Fibroblast of the aortic adventitia (primary cell): ENCODE results near the gene MORN3. TPM values are rescaled to one million over a fixed set of nuclear protein-coding genes. Genes with fewer than 3 reads are reported as not detected.
"Not testable (repeated sequence)": the region's sequence is repeated elsewhere in the genome, so short reads cannot be mapped to it uniquely, and the experiment has no call there.

Experiments
- DNase-seq: peaks from one replicate; pipeline ENCODE4 v3.0.0-alpha.2; 2010; ENCODE audit warnings: low read depth
- H3K4me3 ChIP-seq: 2 replicates; pipeline ENCODE4 v1.5.1; 2011; ENCODE audit warnings: low read depth, mild to moderate bottlenecking, control low read depth, low read length, moderate library complexity
- total RNA-seq: library from RNA; depleted of rRNA; stranded (reverse); fragments of >200 nt; gene quantifications from 2 replicates; pipeline ENCODE4 v1.2.3, GENCODE V29; 2012; ENCODE audit warnings: low replicate concordance
- TF ChIP-seq, protein P1 (sequence below): IDR thresholded peaks from 2 replicates; pipeline ENCODE4 v1.5.1; 2011; ENCODE audit warnings: mild to moderate bottlenecking, low read length, control low read depth, inconsistent platforms; ENCODE audit not compliant: insufficient read depth

Gene MORN3, protein sequence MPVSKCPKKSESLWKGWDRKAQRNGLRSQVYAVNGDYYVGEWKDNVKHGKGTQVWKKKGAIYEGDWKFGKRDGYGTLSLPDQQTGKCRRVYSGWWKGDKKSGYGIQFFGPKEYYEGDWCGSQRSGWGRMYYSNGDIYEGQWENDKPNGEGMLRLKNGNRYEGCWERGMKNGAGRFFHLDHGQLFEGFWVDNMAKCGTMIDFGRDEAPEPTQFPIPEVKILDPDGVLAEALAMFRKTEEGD
- 0.63 and 3.8 TPM in 2 replicates for total RNA-seq

DNA sequence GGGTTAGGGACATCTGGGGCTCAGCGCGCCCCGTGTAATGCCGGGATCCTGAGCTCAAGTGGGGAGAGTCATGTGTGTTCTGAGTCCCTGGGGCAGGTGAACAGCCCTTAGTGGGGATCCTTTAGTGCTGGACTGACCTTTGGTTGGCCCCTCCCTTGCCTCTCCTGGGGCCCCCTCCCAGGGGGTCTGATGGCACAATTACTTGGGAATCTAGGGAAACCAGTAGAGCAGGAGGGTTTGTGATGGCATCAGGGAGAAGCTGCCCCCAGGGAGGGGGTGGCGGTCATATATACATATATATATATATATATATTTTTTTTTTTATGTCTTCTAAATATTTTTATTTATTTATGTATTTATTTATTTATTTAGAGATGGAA lies at the start of gene MORN3:
TSS of gene MORN3 (minus strand) at position 134 of the 380 bp plus-strand sequence. CDS start 171 bp downstream, outside the sequence.
- no peak for DNase-seq
- TF ChIP-seq, protein P1, sequence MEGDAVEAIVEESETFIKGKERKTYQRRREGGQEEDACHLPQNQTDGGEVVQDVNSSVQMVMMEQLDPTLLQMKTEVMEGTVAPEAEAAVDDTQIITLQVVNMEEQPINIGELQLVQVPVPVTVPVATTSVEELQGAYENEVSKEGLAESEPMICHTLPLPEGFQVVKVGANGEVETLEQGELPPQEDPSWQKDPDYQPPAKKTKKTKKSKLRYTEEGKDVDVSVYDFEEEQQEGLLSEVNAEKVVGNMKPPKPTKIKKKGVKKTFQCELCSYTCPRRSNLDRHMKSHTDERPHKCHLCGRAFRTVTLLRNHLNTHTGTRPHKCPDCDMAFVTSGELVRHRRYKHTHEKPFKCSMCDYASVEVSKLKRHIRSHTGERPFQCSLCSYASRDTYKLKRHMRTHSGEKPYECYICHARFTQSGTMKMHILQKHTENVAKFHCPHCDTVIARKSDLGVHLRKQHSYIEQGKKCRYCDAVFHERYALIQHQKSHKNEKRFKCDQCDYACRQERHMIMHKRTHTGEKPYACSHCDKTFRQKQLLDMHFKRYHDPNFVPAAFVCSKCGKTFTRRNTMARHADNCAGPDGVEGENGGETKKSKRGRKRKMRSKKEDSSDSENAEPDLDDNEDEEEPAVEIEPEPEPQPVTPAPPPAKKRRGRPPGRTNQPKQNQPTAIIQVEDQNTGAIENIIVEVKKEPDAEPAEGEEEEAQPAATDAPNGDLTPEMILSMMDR = no peak
- no peak within 1 kb of the TSS for H3K4me3 ChIP-seq

DNA sequence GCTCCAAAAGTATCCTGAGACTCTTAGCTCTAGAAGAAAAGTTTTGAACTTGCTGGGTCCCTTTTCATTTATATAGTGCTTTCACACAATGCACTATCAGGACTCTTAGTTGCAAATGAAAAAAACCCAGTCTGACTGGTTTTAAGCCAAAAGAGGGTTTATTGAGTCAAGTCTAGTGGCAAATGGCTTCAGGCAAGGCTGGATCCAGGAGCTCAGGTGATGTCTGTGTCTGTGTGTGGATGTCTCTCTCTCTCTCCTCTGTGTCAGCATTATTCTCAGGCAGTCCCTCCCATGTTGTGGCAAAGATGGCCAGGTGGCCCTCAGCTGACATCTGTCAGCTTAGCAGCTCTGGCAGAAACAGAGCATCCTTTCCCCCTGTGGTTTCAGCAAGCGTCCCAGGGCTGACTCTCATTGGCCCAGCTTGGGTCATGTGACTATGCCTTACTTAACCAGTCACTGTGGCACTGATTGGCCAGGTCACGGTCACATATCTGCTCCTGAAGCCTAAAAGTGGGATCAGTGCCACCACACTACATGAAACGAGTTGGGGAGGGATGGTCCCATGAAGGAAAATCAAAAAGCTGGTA lies 49.3 kb upstream of the MORN3 start:
- H3K4me3 ChIP-seq = no peak overlapping the region
- TF ChIP-seq, protein P1 = no peak
- DNase-seq = no peak

DNA sequence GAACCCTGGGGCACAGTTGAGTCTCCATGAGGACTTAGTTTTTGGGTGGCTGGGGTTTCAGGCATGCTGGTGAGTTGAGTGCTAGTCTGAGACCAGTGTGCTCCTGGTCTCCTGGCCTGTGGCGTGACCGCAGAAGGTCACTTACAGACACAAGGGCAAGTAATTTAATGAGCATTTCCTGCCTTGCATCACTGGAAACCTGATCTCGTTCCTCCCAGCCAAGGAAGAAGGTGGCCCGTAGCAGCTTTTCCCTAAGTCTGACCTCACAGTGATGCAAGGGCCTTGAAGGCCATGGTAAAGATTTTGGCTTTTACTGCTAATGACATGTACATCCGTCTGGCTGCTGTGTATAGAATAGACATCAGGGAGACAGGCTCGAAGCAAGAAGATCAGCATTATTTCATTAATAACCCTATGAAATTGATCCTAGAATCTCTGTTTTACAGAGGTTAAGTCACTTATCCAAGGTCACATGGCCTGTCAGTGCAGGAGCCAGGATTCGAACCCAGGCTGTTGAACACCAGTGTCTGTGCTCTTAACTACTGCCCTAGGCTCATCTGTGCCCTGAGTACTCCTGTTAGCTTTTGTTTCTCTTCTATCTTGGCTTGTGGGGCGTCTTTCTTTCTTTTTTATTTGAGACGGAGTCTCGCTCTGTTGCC lies 47.7 kb upstream of the MORN3 start:
- DNase-seq = peak; percentile 86
- H3K4me3 ChIP-seq = no peak overlapping the region

DNA sequence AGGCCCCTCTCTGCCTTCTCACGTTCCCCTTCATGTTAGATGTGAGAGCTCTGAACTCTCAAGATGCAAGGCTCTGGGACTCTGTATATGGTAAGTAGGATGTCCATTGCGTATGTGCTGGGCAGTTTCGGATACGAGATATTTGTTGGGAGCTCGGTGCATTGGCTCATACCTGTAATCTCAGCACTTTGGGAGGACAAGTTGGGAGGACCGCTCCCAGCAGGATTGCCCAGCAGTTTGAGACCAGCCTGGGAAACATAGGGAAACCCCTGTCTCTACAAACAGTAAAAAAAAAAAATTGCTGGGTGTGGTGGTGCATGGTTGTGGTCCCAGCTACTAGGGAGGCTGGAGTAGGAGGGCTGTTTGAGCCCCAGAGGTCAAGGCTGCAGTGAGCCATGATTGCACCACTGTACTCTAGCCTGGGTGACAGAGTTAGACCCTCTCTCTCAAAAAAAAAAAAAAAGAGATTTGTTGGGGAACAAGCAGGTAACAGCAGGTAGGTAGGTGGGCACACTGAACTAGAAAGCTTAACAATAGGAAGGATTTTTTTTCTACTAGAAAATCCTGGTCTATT lies 46.5 kb upstream of the MORN3 start:
- TF ChIP-seq, protein P1 = no peak
- no peak for DNase-seq
- no peak overlapping the region for H3K4me3 ChIP-seq

More for the DNA sequence above, 47.7 kb upstream of the MORN3 start:
- TF ChIP-seq, protein P1 = no peak

DNA sequence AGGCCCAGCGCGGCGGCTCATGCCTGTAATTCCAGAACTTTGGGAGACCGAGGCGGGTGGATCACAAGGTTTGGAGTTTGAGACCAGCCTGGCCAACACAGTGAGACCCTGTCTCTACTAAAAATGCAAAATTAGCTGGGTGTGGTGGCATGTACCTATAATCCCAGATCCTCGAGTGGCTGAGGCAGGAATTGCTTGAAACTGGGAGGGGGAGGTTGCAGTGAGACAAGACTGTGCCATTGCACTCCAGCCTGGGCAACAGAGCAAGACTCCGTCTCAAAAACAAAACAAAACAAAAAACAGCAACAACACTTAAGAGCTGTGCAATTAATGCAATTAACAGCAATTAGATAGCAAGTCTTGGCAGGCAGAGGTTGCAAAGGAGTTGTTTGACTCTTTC lies 45.6 kb upstream of the MORN3 start:
- not testable (repeated sequence) for DNase-seq, H3K4me3 ChIP-seq

DNA sequence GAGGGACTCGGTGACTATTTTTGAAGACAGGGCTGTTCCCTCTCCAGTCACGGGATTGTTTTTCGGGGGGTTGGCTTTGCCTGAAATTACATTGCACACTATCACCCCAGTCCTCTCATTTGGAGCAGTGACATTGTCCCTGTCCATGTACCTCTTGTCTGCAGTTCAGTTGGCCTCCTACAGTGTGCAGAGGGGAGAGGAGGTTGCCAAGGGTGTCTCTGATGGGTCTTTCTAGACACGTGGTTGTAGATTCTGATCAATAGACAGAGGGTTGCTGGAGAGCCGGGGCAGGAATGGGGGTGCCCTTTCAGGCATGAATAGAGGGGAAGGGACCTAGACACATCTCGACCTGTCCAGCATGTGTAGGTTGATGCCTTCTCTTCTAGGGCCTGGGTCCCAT lies 44.3 kb upstream of the MORN3 start:
- no peak for DNase-seq
- TF ChIP-seq, protein P1 = no peak
- peak overlapping the region; percentile 92 for H3K4me3 ChIP-seq

DNA sequence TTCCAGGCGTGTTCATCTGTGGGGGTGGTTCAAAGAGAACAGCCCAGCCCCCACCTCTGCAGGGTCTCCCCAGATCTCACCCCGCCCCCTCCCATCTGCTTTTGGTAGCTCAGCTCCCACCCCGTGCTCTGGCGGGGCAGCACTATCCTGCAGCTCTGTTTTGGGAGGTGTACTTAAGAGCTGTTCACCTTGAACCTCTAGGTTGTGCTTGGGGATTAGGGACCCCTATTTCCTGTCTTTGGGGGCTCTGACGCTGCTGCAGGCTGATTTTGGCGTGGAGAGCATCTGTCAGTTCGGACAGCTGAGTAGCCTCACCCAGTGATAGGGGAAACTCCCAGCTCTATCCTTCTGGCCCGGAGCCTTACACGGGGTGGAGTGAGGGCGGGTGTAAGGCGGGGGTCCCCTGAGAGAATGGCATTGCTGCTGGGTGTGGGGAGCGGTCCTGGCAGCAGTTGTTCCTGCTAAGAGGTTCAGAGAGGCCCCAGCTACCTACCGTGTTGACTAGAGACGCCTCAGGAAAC lies 43.9 kb upstream of the MORN3 start:
- H3K4me3 ChIP-seq = peak overlapping the region; percentile 92
- DNase-seq = peak; percentile 62
- TF ChIP-seq, protein P1 = no peak
